PC-9 (cell line): Measurements from ENCODE around the gene TAF3.

Source experiments
- CTCF ChIP-seq: fragments of 200-600 bp; sonication (generic); conservative IDR thresholded peaks from 2 replicates; pipeline ENCODE4 v1.6.1; 2017; ENCODE audit warnings: mixed run types, antibody characterized with exemption, mild to moderate bottlenecking, moderate library complexity
- EZH2 ChIP-seq: fragments of 200-600 bp; sonication (generic); IDR thresholded peaks from 2 replicates; pipeline ENCODE4 v1.8.0; 2017; ENCODE audit warnings: antibody characterized with exemption, low read depth

GRCh38 chr10:7917736-7918135 lies 99.4 kb downstream of the TAF3 start:
- TF ChIP-seq CTCF (no peak), EZH2 (no peak)
